GM18861 (cell line): ENCODE measurements around the gene CROCC2.

ENCODE experiments used
- ATAC-seq: cut with Tn5 transposase; IDR thresholded peaks from one replicate; pipeline ENCODE4 v1.9.1; 2021; ENCODE audit not compliant: unreplicated experiment

The CROCC2 gene

GRCh38 chr2:240906141-240906910 lies at the start of gene CROCC2:
Gene CROCC2, plus strand, starts transcription at chr2:240906336. Its CDS starts 178 bp downstream, at chr2:240906514.
- ATAC-seq, result no peak

GRCh38 chr2:240857039-240858008 lies 48.8 kb upstream of the CROCC2 start:
- no peak for ATAC-seq

GRCh38 chr2:240858321-240858720 lies 47.8 kb upstream of the CROCC2 start:
- ATAC-seq, result no peak

- no peak for ATAC-seq
These were observed 47.3 kb upstream of the CROCC2 start for GRCh38 chr2:240858871-240859270.

DNA sequence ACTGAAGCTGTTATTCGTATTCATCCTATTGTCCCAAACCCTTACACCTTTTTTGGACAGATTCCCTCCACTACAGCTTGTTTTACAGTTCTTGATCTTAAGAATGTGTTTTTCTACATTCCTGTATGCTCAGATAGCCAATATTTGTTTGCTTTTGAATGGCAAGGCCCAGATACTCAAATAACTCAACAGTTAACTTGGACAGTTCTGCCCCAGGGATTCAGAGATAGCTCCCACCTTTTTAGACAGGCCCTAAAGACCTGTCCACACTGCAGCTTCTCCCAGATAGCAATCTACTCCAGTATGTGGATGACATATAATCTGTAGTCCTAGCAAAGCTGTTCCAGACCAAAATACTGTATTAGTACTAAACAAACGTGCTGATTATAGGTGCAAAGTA lies 44.6 kb upstream of the CROCC2 start:
- no peak for ATAC-seq

DNA sequence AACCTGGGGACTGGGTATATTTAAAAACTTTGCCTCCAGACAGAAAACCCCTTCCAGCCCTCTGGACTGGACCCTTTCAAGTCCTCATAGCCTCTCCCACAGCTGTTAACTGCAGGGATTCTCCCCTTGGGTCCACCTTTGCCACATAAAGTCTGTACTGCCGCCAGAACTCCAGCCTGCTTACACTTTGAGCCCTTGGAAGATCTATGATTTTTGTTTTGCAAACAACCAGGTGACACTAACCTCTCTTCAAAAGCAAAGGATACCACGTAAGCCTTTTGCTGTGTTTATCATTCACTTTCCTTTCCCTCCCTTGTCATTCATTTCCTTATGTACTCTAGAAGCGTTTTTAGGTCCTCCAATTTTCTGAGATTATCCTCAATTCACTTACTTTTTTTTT lies 41.7 kb upstream of the CROCC2 start:
- no peak for ATAC-seq

- no peak for ATAC-seq
These were observed 40.7 kb upstream of the CROCC2 start for GRCh38 chr2:240865391-240865790.

DNA sequence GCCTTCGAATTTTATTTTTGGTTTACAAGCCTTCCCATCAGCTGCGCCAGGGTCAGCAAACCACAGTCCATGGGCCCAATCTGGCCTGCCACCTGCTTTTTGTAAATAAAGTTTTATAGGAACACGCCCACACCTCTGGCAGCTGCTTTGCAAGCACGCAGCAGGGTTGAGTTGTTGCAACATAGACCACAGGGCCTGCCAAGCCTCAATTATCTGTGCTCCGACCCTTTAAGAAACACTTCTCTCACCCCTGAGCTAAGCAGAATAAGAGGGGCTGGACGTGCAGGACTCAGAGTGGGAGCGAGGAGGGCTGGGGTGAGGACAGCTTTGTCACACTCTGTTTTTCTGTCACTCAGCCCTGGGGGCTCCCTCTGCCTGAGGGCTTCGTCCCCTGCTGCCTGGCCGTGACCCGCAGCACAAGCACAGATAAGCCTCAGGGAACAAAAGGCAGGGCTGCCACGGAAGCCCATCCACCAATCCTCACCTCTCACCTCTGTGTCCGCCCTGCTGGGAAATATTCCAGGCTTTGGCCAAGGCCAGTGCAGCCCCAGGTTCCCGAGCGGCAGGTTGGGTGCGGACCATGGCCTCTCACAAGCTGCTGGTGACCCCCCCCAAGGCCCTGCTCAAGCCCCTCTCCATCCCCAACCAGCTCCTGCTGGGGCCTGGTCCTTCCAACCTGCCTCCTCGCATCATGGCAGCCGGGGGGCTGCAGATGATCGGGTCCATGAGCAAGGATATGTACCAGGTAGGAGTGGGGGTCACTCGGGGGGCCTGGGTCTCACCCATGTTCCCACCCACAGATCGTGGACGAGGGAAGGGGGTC lies 37.6 kb upstream of the CROCC2 start, which contains the start of gene AGXT:
AGXT (plus strand) TSS at position 539 of the 823 bp plus-strand sequence; CDS start at position 581, 42 bp downstream.
- ATAC-seq, result no peak

GRCh38 chr2:240869109-240869955 lies 36.8 kb upstream of the CROCC2 start:
- no peak for ATAC-seq

GRCh38 chr2:240869956-240870875 lies 35.9 kb upstream of the CROCC2 start:
- ATAC-seq, result no peak

GRCh38 chr2:240871071-240871958 lies 34.8 kb upstream of the CROCC2 start:
- ATAC-seq, result no peak

GRCh38 chr2:240872317-240873097 lies 33.6 kb upstream of the CROCC2 start:
- no peak for ATAC-seq

DNA sequence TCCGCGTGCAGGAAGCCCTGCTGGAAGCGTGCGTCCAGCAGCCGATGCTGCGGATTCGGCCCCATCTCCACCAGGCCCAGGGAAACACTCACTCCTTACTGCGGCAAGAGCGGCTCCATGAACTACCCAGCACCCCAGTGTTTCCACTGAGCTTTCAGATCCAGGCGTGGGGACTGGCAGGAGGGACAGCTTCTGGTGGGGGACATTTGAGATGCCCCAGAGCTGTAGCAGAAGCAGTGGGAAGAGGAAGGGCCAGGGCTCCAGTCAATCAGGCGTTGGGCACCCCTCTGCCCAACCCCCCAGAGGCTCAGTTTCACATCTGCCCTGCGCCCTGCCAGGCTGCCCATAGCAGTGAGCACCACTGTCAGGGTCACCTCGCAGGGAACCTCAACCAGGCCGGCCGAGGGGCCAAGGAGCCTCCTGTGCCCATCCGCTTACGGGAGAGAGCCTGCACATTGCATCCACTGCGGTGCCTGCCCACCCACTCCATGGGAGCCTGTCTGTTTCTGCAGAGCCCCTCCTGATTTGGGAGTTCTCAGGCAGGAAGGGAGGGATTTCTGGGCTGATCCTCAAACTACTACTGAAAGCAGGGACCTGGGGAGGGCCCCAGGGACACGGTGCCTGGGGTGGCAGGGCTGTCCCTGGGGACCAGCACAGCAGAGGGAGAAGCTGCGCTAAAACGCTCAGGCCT lies 32.9 kb upstream of the CROCC2 start:
- no peak for ATAC-seq

DNA sequence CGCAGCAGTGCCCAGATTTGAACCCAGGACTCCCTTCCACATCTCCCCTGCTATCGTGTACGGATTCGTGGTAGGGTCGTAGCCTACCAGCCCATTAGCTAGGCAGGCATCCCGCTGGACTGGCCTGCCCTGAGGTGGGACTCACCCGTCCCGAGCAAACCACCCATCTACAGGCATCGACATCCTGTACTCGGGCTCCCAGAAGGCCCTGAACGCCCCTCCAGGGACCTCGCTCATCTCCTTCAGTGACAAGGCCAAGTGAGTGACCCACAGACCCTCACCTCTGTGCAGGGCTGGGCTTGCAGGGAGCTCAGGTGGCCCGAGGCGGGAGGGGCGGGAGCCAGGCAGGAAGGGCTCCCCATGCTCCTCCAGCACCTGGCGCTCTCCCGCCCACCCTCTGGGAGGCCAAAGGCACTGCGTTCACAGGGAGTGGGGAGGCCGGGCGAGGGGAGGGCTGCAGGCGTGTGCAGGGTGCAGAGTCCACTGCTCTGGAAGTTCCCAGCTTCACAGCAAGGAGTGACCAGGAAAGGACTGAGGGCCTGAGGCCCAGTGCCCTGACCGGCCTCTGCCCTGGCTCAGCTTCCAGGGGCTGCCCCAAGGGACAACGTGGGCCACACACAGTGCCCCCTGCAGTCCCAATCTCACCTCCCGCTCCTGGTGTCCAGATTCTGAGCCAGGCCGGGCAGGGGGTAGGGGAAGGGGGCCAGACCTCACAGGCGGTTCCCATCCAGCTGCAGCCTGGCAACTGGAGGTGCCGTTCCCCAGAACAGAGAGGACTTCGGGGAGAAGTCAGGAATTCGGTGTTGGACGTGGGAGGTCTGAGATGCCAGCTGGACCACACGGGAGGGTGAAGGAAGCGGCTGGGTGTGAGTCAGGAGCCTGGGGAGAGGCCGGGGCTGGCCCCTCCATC lies 32.1 kb upstream of the CROCC2 start:
- no peak for ATAC-seq

DNA sequence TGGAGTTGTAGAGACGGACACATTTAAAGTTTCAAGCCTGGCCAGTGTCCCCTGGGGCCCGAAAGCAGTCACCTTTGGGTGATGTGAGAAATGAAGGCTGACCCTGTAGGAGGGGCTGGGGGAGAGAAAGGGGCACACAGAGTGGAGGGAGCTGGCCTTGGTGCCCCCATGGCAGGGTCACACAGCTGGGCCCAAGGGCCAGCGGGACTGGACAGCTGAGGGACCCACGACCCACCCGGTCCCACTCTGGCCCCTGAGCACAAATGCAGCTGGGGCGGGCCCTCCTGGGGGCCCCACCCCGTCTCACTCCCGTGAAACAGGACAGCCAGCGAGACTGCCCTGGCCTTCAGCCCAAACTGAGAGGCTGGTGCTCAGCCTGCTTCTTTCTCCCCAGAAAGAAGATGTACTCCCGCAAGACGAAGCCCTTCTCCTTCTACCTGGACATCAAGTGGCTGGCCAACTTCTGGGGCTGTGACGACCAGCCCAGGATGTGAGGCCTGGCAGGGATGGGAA lies 31.4 kb upstream of the CROCC2 start:
- no peak for ATAC-seq
